Ovary (tissue), 9 donors: ENCODE measurements around the gene AKT3. TPM values are rescaled to one million over a fixed set of nuclear protein-coding genes. Genes with fewer than 3 reads are reported as not detected.

Experiments used
- DNase-seq, 5 donors: peaks; one replicate each; pipeline ENCODE4 v3.0.0-alpha.2; 2019 to 2020
- H3K27ac ChIP-seq, 2 donors: fragments of 200-600 bp; one replicate each; pipeline versions ENCODE4 v1.5.1 to v1.8.0; 2019 to 2022
- H3K27me3 ChIP-seq: fragments of 200-600 bp; one replicate; pipeline ENCODE4 v1.8.0; 2022
- H3K36me3 ChIP-seq: fragments of 200-600 bp; sonication (generic); one replicate; pipeline ENCODE4 v1.5.1; 2019
- H3K4me1 ChIP-seq: one replicate; pipeline ENCODE4 v1.8.1; 2013; ENCODE audit warnings: mild to moderate bottlenecking, moderate library complexity; ENCODE audit not compliant: insufficient read depth
- H3K4me3 ChIP-seq: fragments of 200-600 bp; sonication (generic); one replicate; pipeline ENCODE4 v1.5.1; 2017
- H3K9me3 ChIP-seq, 2 donors: fragments of 200-600 bp in 1 of 2; sonication (generic) in 1 of 2; one replicate each; pipeline versions ENCODE4 v1.5.1 to v1.8.1; 2013 to 2019; ENCODE audit warnings: mild to moderate bottlenecking in 1 of 2, moderate library complexity in 1 of 2
- EP300 ChIP-seq: sonication (generic); formaldehyde crosslinking; IDR thresholded peaks from one replicate; pipeline ENCODE4 v1.6.1; 2017; ENCODE audit warnings: antibody characterized with exemption
- POLR2A ChIP-seq: fragments of 450-650 bp; IDR thresholded peaks from one replicate; pipeline ENCODE4 v1.6.1; 2017; ENCODE audit warnings: antibody characterized with exemption, mild to moderate bottlenecking, moderate library complexity
- WGBS, 3 donors: extraction: QIAGEN DNeasy Blood & Tissue Kit in 1 of 3; methylation state at CpG; one replicate each; pipeline versions ENCODE4 v1.1.5 to v1.1.7; 2013 to 2017; 5-methylcytosine and 5-hydroxymethylcytosine counted together
- intact Hi-C, 4 donors: fragments of 100-400 bp; cut with DNase I; formaldehyde crosslinking; loops; one replicate each; pipeline versions ENCODE4 v1.11.0 to v1.15.1; 2022 to 2023
- polyA plus RNA-seq, 2 donors: library from polyadenylated mRNA; stranded (reverse); fragments of 200-250 nt in 1 of 2; fragments of 350-450 nt in 1 of 2; fragmentation: Illumina TruSeq in 1 of 2; extraction: RNeasy Lipid Tissue Mini Kit (QIAGEN cat#74804) in 1 of 2; gene quantifications; one replicate each; pipeline ENCODE4 v1.2.3, GENCODE V29; 2013 to 2014
- total RNA-seq, 7 donors: library from RNA; depleted of rRNA in 2 of 7; stranded (reverse); fragments of >200 nt in 2 of 7; fragmentation: NEBNext Ultra II Directional in 3 of 7; extraction: Animal tissue kit (Norgen Biotek cat#: 25700) in 3 of 7; gene quantifications; one replicate each; pipeline versions ENCODE4 v1.1.0 to v1.2.4, GENCODE V29; 2016 to 2023
- TF ChIP-seq, protein P1 (sequence below), 3 donors: fragments of 450-650 bp in 2 of 3; fragments of 200-600 bp in 1 of 3; IDR thresholded peaks; one replicate each; pipeline versions ENCODE4 v1.5.1 to v1.8.0; 2016 to 2022; ENCODE audit warnings: antibody characterized with exemption in 3 of 3, mild to moderate bottlenecking in 1 of 3
- donor health status: DM: no; HTN: no; CAD: no; lungs with moderate emphysema.
- donor health status: DM: no; HTN: no; CAD: no.
- donor health status: Bipolar disorder and iron deficiency.
- donor health status: DM: yes; HTN: yes; CAD: no.
- donor health status: DM: no; HTN: no; CAD: no.
- donor health status: DM: yes; HTN: yes; CAD: no.

Gene AKT3
- total and polyA plus RNA-seq, 9 donors, result 27.2 to 202 (median 111) TPM

GRCh38 chr1:243708210-243708609 lies 141.8 kb downstream of the AKT3 start:
- Histone ChIP-seq H3K4me1 (peaks cover 4% of the 10 kb centered on the region), H3K27me3 (no peaks in the 10 kb centered on the region), H3K9me3 (no peaks in the 10 kb centered on the region), H3K36me3 (no peaks in the 10 kb centered on the region), H3K4me3 (no peak overlapping the region), H3K27ac (no peak overlapping the region)
- DNase-seq, result no peak
- TF ChIP-seq EP300 (no peak), POLR2A (no peak)
- TF ChIP-seq, protein P1, sequence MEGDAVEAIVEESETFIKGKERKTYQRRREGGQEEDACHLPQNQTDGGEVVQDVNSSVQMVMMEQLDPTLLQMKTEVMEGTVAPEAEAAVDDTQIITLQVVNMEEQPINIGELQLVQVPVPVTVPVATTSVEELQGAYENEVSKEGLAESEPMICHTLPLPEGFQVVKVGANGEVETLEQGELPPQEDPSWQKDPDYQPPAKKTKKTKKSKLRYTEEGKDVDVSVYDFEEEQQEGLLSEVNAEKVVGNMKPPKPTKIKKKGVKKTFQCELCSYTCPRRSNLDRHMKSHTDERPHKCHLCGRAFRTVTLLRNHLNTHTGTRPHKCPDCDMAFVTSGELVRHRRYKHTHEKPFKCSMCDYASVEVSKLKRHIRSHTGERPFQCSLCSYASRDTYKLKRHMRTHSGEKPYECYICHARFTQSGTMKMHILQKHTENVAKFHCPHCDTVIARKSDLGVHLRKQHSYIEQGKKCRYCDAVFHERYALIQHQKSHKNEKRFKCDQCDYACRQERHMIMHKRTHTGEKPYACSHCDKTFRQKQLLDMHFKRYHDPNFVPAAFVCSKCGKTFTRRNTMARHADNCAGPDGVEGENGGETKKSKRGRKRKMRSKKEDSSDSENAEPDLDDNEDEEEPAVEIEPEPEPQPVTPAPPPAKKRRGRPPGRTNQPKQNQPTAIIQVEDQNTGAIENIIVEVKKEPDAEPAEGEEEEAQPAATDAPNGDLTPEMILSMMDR (IDR thresholded peaks at IDR 0.05), result no peak
- WGBS, 3 donors, result 73 to 88% (median 85%) methylated on average over 3 of the region's 3 CpGs
- intact Hi-C loops, result no loop called here

DNA sequence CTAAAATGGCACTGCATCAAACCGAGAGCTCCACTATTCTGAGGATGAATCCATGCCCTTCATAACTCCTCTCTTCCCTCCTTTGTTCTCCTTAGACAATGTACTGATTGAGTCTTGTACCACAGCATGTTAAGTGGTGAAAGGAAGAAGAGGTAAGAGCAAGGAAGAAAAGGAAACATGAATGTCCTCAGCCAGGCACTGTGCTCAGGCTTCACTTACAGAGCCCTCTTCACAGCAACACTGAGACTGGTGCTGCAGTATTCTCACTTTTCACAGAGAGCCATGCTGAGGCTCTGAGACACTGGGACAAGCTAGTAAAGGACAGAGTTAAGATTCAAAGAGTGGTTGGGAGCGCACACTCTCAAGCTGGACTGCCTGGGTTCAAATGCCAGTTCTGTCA lies 143.5 kb downstream of the AKT3 start:
- intact Hi-C loops, result no loop called here
- Histone ChIP-seq H3K27me3 (no peaks in the 10 kb centered on the region), H3K9me3 (no peaks in the 10 kb centered on the region), H3K4me1 (peaks cover 1% of the 10 kb centered on the region), H3K4me3 (no peak overlapping the region), H3K27ac (no peak overlapping the region), H3K36me3 (no peaks in the 10 kb centered on the region)
- no peak for DNase-seq
- 97 to 100% (median 98%) methylated on average over 2 of the region's 2 CpGs for WGBS, 3 donors
- TF ChIP-seq EP300 (no peak), POLR2A (no peak)
- TF ChIP-seq, protein P1 (IDR thresholded peaks at IDR 0.05), result no peak

DNA sequence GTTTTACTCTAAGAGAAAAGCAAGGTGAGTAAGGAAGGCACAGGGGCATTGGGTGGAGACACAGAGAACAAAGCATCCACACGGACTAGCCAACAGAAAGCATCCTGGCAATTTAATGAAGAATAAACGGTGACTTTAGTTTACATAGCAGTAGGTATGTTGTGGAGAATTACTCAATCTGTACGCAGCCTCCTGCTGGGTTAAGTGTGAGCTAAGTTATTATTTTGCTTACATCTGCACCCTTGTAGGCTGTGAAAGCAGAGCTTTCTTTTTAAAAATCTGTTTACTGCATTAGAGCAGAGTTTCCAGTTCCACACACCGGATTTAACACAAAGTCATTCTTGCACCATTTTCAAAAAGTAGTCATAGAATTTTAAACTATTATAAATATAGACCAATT lies 144.5 kb downstream of the AKT3 start:
- intact Hi-C loops, result no loop called here
- TF ChIP-seq, protein P1 (IDR thresholded peaks at IDR 0.05), result no peak
- TF ChIP-seq EP300 (no peak), POLR2A (no peak)
- 71 to 86% (median 81%) methylated on average over 4 of the region's 4 CpGs for WGBS, 3 donors
- peaks cover 1% of the 10 kb centered on the region for H3K4me1 ChIP-seq
- H3K9me3 ChIP-seq, result no peaks in the 10 kb centered on the region
- H3K27me3 ChIP-seq, result no peaks in the 10 kb centered on the region
- H3K27ac ChIP-seq, result no peak overlapping the region
- H3K36me3 ChIP-seq, result no peaks in the 10 kb centered on the region
- no peak for DNase-seq
- no peak overlapping the region for H3K4me3 ChIP-seq

GRCh38 chr1:243701872-243702271 lies 148.2 kb downstream of the AKT3 start:
- H3K27me3 ChIP-seq, result no peaks in the 10 kb centered on the region
- H3K27ac ChIP-seq, result no peak overlapping the region
- 96 to 97% (median 97%) methylated on average over 3 of the region's 3 CpGs for WGBS, 3 donors
- intact Hi-C loops, result loop anchor here in 1 of 4 donors (5.0 kb wide), 1 partner anchor 325 kb away; no protein-coding TSS in a partner anchor
- H3K4me3 ChIP-seq, result no peak overlapping the region
- peaks cover 1% of the 10 kb centered on the region for H3K4me1 ChIP-seq
- H3K36me3 ChIP-seq, result no peaks in the 10 kb centered on the region
- no peak for DNase-seq
- H3K9me3 ChIP-seq, result no peaks in the 10 kb centered on the region
- TF ChIP-seq, protein P1 (IDR thresholded peaks at IDR 0.05), result no peak
- TF ChIP-seq POLR2A (no peak), EP300 (no peak)

DNA sequence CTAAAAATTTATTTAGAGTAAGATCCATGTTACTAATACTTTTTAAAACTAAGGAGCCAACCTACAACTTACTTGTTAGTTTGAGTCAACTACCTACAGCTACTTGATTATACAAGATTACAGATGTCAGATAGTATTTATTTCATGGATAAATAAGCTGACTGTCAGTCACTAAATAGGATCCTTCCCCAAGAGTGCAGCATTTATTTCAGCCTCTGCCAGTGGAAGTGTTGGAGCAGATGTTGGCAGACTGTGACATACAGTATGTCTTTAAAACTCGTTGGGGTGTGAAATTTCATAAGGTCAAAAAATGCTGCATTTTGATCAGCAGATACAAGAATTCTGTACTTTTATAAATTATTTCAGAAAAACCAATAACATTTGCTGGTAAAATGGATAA lies 156.2 kb downstream of the AKT3 start:
- intact Hi-C loops, result no loop called here
- no peak overlapping the region for H3K27ac ChIP-seq
- no peaks in the 10 kb centered on the region for H3K36me3 ChIP-seq
- TF ChIP-seq EP300, result no peak
- no peak overlapping the region for H3K4me3 ChIP-seq
- H3K4me1 ChIP-seq, result no peaks in the 10 kb centered on the region
- no peak for DNase-seq
- H3K27me3 ChIP-seq, result no peaks in the 10 kb centered on the region
- no peaks in the 10 kb centered on the region for H3K9me3 ChIP-seq
- 84 to 86% (median 84%) methylated on average over 1 of the region's 1 CpG for WGBS, 3 donors
